Measurements from ENCODE around the gene TP53BP1.

DNA sequence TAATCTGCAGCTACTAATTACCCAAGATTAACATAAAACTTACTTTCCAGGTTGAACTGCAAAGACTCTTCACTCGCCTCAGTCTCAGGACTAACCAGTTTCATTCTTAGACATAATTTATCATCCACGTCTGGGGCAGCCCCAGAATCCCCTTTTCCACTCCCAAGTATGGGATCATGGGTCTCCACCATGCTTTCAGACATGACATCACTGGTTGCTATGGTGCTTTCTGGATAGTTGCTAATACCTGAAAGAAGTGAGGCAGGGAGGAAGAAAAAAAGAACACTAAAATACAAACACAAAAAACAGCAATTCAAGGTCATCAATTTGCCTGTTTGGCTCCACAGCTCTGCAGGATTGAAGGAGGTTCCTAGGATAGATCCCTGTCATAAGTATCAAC, 46.6 kb downstream of the TP53BP1 start:
- TF ChIP-seq TAF1 (conservative IDR thresholded peaks at IDR 0.05), result no peak
- no peak for TF ChIP-seq SP1 (IDR thresholded peaks at IDR 0.05)
- no peak for TF ChIP-seq NR2F2 (IDR thresholded peaks at IDR 0.05)
- no peak for TF ChIP-seq JUND (IDR thresholded peaks at IDR 0.05)
- TF ChIP-seq, protein P1, sequence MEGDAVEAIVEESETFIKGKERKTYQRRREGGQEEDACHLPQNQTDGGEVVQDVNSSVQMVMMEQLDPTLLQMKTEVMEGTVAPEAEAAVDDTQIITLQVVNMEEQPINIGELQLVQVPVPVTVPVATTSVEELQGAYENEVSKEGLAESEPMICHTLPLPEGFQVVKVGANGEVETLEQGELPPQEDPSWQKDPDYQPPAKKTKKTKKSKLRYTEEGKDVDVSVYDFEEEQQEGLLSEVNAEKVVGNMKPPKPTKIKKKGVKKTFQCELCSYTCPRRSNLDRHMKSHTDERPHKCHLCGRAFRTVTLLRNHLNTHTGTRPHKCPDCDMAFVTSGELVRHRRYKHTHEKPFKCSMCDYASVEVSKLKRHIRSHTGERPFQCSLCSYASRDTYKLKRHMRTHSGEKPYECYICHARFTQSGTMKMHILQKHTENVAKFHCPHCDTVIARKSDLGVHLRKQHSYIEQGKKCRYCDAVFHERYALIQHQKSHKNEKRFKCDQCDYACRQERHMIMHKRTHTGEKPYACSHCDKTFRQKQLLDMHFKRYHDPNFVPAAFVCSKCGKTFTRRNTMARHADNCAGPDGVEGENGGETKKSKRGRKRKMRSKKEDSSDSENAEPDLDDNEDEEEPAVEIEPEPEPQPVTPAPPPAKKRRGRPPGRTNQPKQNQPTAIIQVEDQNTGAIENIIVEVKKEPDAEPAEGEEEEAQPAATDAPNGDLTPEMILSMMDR (IDR thresholded peaks at IDR 0.05; ENCODE audit: low read depth, low read length, missing input control), result no peak
- TF ChIP-seq, protein P2, sequence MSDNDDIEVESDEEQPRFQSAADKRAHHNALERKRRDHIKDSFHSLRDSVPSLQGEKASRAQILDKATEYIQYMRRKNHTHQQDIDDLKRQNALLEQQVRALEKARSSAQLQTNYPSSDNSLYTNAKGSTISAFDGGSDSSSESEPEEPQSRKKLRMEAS (IDR thresholded peaks at IDR 0.05), result no peak
- no peak for TF ChIP-seq RXRA (IDR thresholded peaks at IDR 0.05)
- TF ChIP-seq GABPA (IDR thresholded peaks at IDR 0.05 in 1 of 2, conservative IDR thresholded peaks at IDR 0.05 in 1 of 2), result no peak
- TF ChIP-seq RAD21 (IDR thresholded peaks at IDR 0.05), result no peak
- TF ChIP-seq HNF4G (IDR thresholded peaks at IDR 0.05), result no peak
